ENCODE measurements around the gene PCBP3.

Gene PCBP3

GRCh38 chr21:45643021-45643980, at the start of gene PCBP3:
TSS of gene PCBP3 (plus strand) at chr21:45643725. CDS start at chr21:45850086, 206,361 bp downstream.
- TF ChIP-seq CTCF (IDR thresholded peaks at IDR 0.05): no peak

- TF ChIP-seq CTCF (IDR thresholded peaks at IDR 0.05): no peak
Measured at GRCh38 chr21:45594721-45595489, 48.6 kb upstream of the PCBP3 start.

- TF ChIP-seq CTCF (IDR thresholded peaks at IDR 0.05): no peak
Measured at GRCh38 chr21:45595574-45596295, 47.8 kb upstream of the PCBP3 start.

GRCh38 chr21:45596704-45597318, 46.7 kb upstream of the PCBP3 start:
- peak; percentile 81 for TF ChIP-seq CTCF (IDR thresholded peaks at IDR 0.05)

GRCh38 chr21:45598109-45598508, 45.4 kb upstream of the PCBP3 start:
- no peak for TF ChIP-seq CTCF (IDR thresholded peaks at IDR 0.05)

GRCh38 chr21:45598666-45599065, 44.9 kb upstream of the PCBP3 start:
- no peak for TF ChIP-seq CTCF (IDR thresholded peaks at IDR 0.05)

- no peak for TF ChIP-seq CTCF (IDR thresholded peaks at IDR 0.05)
Measured at GRCh38 chr21:45599146-45599581, 44.4 kb upstream of the PCBP3 start.

All from LNCAP (cell line).